HG03565 (cell line): ENCODE measurements around the gene SETD4.

Source experiments
- ATAC-seq: cut with Tn5 transposase; IDR thresholded peaks from one replicate; pipeline ENCODE4 v1.9.1; 2021; ENCODE audit warnings: mild to moderate bottlenecking, moderate library complexity; ENCODE audit not compliant: unreplicated experiment

Gene SETD4

DNA sequence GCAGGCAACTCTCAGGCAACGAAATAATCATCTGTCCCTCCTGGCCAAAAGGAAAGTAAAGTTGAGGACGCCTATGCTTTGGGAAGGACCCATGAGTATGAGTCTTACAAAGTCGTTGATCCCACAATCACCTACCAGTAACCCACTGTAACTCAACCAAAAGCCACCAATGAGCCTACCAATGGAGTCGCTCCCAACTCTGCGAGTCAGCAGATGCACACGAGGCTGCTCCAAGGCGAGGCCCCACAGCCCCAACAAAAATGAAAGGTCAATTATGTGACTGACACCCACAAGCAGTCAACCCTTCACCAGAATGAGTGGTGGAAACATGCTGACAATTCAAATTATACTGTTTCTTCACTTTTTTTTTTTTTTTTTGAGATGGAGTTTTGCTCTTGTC, 12.0 kb downstream of the SETD4 start:
- no peak for ATAC-seq

DNA sequence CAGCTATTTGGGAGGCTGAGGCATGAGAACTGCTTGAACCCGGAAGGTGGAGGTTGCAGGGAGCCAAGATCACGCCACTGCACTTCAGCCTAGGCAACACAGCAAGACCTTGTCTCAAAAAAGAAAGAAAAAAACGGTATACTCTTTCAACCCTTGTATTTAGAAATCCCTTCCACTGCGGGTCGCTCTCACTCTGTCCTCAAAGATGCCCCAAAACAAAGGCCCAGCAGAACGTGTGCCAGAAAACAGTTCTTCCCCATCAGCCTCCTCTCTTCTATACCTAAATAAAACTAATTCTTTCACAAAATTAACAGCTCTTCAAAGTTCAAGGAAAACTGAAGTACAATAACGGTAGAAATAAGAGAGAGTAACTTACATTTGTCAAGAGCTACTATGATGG, 13.2 kb downstream of the SETD4 start:
- ATAC-seq = no peak

DNA sequence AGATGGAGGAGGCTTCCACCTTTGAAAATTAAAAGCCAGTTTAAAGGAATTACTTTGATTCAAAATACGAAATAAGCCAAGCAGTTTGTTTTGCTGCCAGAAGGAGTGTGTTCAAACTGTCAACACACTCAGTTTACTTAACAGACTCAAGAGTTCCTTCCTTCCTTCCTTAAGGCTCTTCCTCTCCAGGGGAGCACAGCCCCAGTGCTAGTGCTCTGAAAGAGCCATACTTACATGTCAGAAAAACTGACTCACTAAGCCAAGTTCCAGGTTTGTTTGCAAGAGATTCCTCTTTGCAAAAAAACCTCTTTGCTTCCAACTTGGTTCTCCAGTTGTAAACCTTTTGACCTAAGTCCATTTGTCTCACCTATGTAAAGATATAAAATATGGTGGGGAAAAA, 14.3 kb downstream of the SETD4 start:
- no peak for ATAC-seq

DNA sequence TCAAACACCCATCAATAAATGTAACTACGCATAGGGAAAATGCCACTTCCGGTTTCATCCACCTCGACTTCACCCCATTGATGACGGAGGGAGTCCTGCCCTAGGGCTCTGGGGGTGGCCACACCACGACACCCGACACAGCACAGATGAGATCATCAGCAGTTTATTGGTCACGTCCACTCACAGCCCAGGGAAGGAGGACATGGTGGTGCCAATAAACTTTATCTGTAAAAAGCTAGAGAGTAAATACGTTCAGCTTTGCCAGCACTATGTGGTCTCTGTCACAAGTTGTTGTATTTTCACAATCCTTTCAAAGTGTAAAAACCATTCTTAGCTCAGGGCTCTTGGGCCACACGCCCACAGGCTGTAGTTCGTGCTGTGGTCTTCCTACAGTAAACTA, 16.3 kb downstream of the SETD4 start:
- ATAC-seq = no peak

DNA sequence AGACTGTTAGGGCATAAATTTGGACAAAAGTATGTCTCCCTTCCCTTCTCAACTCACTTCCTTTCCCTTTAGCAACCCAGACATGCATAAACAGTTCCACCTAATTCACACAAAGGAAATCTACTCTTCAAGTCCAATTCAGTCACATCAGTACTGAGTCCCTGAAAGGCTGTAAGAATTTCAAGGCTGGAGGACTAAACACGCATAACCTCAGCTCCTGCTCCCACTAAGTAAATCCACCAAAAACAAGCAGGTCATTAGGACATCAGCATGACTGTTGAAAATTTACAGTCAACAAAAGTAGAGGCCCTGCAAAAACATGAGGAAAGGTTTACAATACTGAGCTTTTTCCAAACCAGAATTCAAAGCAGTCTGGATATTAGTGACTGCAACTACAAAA, 18.4 kb downstream of the SETD4 start:
- no peak for ATAC-seq

DNA sequence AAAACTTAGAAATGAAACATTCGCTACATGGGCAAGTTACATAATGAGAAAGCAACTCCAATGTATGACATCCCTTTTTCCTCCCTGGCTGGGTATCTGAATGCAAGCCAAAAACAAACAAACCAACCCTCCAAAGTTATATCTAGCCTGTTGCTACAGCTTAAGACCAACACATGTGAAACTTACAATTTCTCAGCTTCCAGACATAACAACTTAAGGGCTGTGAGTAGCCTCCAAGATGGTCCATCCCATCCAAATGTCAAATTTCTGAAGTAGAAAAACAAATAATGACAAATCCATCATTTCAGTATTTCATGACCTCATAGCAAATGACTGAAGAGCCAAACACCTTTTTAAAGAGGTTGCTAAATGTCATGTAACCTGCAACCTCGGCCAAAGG, 19.9 kb downstream of the SETD4 start:
- no peak for ATAC-seq

DNA sequence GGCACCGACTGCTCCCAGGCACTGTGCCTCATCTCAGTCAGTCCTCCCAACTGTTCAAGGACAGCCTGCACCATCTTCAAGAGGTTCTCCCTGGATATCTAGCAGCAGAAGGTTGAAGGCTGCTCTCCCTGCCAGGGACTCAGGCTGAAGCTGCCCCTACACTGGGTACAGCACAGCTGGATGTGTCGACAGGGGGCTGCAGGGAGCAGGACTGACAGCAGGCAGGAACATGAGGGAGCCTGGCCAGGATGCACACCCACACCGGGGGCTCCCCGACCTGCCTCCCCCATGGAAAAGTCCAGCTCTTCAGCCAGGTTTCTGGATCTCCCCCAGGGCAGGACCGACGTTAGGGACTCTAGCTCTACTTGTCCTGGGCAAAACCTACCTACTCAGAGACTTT, 20.5 kb downstream of the SETD4 start:
- no peak for ATAC-seq

DNA sequence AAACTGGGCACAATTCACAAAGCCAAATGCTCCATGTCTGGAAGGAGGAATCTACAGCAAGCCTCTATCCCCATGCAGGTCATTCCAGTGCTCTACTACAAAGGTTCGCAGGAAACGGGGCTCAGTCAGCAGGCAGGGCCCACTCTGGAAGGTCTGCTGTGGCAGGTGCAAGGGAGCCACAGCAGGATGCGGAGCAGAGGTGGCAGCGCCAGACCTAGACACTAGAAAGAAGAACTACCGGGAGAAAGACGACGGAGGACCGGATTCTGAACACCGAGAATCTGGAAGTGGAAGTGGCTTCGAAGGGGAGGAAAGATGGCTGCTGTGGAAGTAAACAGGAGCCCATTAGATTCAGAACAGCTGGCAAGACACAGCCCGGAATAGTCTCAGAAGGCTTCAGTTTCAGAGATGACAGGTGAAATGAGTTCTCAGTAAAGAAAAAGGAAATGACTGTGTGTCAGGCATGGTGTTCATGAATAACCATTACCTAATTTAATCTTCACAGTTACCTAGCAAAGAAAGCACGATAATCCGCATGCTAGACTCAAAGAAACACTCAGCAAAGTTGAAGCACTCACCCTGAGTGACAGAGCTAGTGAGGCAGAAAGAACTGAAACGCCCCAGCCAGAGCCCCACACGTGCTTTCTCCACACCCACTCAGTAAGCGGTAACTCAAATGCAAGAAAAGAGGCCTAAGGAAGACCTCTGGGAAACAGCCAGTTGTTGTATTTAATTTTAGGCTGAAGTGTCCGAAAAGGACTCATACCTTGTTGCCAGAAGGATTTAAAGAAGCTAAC, 21.4 kb downstream of the SETD4 start:
- ATAC-seq = no peak

DNA sequence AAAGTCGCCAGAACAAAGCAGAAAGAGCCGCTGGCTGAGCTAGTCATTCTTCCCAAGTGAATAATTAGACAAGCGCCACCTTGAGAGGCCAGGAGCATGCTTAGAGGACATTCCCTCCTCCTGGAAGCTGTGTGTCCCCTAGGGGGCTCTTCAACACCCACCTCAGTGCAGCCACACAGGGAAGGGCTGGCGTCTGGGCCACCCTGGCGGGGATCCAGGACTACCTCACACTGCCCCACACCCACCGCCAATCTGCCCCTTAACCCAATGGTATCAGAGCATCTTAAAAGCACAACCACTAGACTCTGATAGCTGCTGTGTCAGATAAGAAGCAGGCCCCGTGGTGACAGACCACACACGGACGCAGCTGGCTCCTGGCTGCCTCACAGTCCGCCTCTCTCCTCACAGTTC, 24.9 kb downstream of the SETD4 start:
- ATAC-seq = no peak

DNA sequence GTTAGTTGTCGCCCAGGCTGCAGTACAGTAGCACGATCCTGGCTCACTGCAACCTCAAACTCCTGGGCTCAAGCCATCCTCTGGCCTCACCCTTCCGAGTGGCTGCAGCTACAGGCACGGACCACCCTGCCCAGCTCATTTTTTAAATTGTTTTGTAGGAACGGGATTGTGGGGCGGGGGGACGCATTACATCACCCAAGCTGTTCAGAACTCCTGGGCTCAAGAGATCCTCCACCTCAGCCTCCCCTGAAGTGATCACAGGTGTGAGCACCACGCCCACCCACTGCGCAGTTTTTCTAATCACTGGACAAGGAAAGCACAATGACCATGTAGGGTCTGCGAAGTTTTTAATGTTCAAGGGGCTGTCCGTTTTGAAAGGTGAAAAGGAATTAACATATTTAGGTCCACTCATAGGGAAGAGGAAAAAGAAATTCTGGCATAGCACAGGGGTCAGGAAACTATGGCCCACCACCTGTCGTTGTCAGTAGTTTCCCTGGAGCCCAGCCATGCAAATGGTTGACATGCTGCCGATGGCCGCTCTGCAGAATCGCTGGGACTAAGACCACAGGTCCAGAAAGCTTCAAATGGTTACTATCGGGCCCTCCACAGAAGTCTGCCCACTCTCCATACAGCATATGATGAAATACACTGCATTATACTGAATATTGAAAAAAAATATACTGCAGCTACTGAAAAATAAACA, 26.0 kb downstream of the SETD4 start:
- no peak for ATAC-seq

DNA sequence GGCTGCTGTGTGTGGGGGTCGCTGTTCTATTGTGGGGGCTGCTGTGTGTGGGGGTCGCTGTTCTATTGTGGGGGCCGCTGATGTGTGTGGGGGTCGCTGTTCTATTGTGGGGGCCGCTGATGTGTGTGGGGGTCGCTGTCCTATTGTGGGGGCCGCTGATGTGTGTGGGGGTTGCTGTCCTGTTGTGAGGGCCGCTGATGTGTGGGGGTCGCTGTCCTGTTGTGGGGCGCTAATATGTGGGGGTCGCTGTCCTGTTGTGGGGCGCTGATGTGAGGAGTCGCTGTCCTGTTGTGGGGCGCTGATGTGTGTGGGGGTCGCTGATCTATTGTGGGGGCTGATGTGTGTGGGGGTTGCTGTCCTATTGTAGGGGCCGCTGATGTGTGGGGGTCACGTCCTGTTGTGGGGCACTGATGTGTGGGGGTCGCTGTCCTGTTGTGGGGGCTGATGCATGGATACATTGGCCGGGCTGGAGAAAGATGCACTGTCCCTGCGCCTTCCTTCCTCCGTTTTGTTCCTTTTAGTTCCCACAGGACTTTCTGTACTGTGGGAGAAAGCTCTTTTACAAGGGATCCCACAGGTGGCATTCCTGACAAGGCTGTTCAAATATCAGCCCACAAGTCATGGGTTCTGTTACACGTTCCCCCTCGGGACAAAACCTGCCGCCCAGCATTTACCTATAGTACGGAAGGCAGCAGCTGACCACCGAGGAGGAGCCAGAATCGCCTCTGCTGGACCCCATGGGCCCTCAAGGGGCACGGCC, 27.5 kb downstream of the SETD4 start:
- ATAC-seq = no peak

DNA sequence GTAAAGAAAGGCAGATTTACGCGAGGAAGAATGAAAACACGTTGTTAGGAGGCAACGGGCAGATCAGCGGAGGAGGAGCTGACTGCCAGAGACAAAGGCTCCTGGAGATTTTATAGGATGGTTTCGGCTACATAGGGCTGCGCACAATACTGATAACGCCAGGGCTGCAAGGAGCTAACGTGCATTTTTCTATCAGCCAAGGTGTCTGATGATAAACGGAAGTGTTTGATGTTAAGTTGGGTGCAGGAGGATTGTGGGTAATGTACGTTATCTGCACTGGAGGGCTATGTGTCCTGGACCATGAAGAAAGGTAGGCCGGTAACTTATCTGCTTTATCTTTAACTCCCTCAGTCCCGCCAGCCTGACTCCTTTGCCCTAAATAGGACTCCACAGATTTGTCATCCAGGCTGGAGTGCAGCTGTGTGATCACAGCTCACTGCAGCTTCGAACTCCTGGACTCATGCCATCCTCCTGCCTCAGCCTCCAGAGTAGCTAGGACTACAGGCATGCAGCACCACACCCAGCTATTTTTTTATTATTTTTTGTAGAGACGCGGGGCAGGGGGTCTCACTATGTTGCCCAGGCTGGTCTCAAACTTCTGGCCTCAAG, 29.6 kb downstream of the SETD4 start:
- no peak for ATAC-seq

DNA sequence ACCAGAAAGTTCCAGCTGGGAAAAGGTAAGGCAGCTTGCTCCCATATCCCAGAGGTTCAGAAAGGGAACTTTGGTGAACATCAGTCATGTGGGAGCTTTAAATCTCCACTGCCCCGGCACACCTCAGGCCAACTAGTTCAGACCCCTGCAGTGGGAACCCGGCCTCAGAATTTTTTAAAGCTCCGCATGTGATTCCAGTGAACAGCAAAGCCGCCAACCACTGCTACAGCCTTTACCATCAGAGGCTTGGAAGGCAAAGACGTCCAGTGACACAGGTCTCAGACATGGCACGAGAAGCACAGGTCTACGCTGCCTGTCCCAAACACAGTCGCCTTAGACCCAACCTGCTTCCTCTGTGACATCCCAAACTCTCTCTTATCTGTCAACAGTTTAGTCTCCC, 31.0 kb downstream of the SETD4 start:
- ATAC-seq = no peak

DNA sequence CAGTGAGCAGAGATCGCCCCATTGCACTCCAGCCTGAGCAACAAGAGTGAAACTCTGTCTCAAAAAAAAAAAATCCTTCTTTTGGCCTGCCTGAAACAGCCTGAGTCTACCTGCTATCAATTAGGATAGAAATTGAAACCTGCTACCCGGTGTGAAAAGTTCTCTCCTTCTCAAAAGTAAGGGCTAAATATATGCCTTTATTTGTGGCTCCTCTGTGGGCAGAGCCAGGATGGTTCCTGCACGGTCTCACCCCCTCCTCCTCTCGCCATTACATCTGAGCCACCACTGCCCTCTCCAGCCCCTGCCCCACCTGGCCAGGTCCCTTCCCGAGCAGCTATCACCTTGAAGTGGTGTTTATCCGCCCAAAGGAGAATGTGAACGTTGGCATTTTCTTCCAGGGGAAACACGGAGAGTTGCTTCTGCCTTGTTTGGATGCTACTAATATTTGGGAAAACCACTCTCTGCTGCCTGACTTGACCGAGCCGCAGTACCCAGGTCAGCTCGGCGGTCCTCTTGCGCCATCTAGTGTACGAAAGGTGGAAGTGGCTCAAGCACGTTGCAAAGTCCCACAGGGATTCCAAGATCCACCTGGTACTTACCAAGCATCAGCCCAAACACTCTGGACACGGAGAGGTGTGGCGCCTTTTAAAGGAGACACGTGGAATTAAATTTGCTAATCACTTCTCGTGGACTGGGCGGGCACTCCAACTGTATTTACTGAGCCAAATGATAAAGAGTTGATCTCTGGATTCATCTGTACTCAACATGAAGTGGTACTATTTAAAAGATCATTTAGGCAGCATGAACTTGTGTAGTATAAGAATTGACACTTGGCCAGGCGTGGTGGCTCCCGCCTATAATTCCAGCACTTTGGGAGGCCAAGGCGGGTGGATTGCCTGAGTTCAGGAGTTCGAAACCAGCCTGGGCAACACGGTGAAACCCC, 31.9 kb downstream of the SETD4 start:
- ATAC-seq = no peak

DNA sequence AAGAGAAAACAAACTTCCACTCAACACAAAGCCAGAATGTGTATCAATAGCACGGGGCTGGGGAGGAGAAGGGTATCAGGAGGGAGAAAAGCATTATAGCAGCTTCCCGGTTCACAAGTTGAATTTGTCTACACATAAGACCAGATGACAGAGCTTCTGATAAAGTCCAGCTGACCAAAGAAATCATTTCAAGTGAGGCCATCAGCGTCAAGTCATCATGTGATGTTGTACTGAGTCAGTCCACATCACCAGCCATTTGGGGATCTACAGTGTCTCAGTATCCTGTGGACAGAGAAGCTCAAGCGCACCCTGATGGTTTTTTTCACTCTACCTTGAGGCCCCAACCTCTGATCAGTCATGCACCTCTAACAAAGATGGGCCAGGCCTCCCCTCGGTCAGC, 33.0 kb downstream of the SETD4 start:
- ATAC-seq = no peak

DNA sequence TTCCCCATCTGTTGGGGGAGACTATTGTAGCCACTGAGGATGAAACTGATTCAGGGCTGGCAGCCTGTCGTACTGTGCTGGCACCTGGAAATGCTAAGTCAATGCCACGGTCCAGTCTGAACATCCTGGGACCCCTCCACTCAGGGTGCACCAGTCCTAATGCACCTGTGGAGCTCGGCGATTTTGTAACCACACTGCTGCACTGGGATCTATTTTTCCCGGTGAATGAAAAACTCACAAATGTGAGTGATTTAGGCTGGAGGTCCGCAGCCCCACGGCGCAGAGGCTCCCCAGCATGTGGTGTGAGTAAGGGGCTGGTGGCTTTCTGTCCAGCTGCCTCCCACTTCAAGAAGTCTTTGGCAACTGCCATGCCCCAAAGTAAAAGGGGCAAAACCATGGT, 35.5 kb downstream of the SETD4 start:
- ATAC-seq = no peak

DNA sequence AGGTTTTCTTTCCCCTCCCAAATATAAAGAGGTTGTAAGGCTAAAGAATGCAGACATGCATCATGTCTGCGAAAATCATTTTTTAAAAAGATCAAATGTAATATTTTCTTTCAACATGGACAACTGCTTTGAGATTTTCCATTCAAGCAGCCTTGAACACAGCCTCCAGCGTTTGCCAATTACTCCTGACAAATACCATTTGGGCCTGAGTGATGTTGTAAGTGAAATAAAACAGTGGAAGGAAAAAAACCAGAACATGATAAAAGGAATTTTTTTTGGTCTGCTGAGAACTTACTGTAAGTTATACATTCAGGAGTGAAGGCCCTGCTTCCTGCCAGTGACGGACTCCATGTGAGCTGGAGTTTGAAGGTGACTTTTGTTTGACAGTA, 37.2 kb downstream of the SETD4 start:
- ATAC-seq = no peak

DNA sequence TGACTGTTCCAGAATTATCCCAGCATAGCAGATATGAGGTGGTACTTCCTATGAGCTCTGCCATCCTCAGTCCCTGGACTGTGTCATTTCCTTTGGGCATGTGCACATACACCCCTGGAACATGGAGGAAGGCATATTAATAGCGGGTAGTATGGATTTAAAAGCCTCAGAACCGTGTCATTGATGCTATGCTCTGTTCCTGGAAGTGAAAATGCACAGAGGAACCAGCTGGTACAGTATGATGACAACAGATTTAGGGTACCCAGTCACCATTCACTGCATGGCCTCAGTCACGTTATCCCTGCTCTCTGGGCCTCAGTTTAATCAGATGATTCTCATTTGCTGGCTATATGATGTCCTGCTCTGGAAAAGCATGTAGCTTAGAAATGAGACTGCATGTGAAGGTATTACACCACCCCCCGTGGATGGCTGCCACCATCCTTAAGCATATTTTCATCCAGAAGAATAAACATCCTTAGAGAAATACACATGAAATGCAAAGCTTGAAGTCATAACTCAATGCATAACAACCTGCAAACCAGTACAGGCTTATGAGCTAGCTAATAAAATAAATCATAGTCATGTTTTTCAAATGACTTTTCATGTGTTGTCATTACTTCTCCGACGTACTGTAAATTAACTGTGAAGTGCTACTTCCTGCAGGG, 37.8 kb downstream of the SETD4 start:
- no peak for ATAC-seq

DNA sequence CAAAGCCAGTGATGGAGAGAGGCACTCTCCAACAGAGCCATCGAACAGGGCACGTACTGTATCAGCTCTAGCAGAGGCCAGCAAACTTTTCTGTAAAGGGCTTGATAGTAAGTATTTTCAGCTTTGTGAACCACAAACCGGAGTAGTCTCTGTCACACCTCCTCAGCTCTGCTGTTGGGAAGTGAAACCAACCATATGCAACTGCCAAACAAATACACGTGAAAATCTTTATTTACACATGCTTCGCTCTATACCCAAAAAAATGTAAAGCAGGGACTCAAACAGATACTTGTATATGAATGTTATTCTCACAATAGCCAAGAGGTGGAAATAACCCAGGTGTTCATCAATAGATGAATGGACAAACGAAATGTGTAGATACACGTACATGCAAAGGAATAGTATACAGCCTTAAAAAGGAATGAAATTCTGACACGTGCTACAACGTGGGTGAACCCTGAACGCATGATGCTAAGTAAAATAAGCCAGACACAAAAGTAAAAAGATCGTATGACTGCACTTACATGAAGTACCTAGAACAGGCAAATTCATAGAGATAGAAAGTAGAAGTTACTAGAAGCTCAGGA, 39.0 kb downstream of the SETD4 start:
- ATAC-seq = peak; percentile 77
